Fibroblast of lung (primary cell): ENCODE data around the gene ZFR2. TPM values are rescaled to one million over a fixed set of nuclear protein-coding genes. Genes with fewer than 3 reads are reported as not detected.

Source experiments
- DNase-seq, 2 donors: peaks; one replicate each; pipeline versions ENCODE4 v3.0.0 to v3.0.0-alpha.2; 2010; ENCODE audit warnings: low read depth in 2 of 2
- H2AFZ ChIP-seq: 2 replicates; pipeline ENCODE4 v1.5.1; 2012; ENCODE audit warnings: low read length, control low read depth, inconsistent platforms
- H3K27ac ChIP-seq: 2 replicates; pipeline ENCODE4 v1.5.1; 2011; ENCODE audit warnings: low read length, control low read depth; ENCODE audit not compliant: insufficient read depth
- H3K27me3 ChIP-seq: 2 replicates; pipeline ENCODE4 v1.5.1; 2011; ENCODE audit warnings: mild to moderate bottlenecking, low read length; ENCODE audit not compliant: control insufficient read depth, insufficient read depth
- H3K36me3 ChIP-seq: 2 replicates; pipeline ENCODE4 v1.5.1; 2011; ENCODE audit warnings: low read length; ENCODE audit not compliant: control insufficient read depth, insufficient read depth
- H3K4me1 ChIP-seq: 2 replicates; pipeline ENCODE4 v1.5.1; 2011; ENCODE audit warnings: low read length; ENCODE audit not compliant: control insufficient read depth, insufficient read depth; ENCODE audit errors: extremely low read depth
- H3K4me2 ChIP-seq: 2 replicates; pipeline ENCODE4 v1.5.1; 2011; ENCODE audit warnings: low read length, control low read depth; ENCODE audit not compliant: insufficient read depth; ENCODE audit errors: extremely low read depth
- H3K4me3 ChIP-seq, 4 experiments: fragments of 200-600 bp in 1 of 4; sonication (generic) in 1 of 4; replicated peaks in 1 of 4; 2 replicates each; pipeline ENCODE4 v1.5.1; 2011 to 2016; ENCODE audit warnings: low read length in 4 of 4, low read depth in 3 of 4, mild to moderate bottlenecking in 3 of 4, control low read depth in 2 of 4, inconsistent platforms in 1 of 4, mixed read lengths in 1 of 4; ENCODE audit not compliant: insufficient read depth in 1 of 4; ENCODE audit errors: control extremely low read depth in 1 of 4
- H3K79me2 ChIP-seq: 2 replicates; pipeline ENCODE4 v1.5.1; 2012; ENCODE audit warnings: mild to moderate bottlenecking, low read length, inconsistent platforms; ENCODE audit not compliant: control insufficient read depth, insufficient read depth
- H3K9ac ChIP-seq: 2 replicates; pipeline ENCODE4 v1.5.1; 2011; ENCODE audit warnings: mild to moderate bottlenecking, low read length, control low read depth; ENCODE audit not compliant: insufficient read depth
- H3K9me3 ChIP-seq: 2 replicates; pipeline ENCODE4 v1.5.1; 2012; ENCODE audit warnings: low read depth, low read length; ENCODE audit not compliant: control insufficient read depth, insufficient read depth
- H4K20me1 ChIP-seq: 2 replicates; pipeline ENCODE4 v1.5.1; 2011; ENCODE audit warnings: low read length; ENCODE audit not compliant: control insufficient read depth, insufficient read depth; ENCODE audit errors: extremely low read depth
- CTCF ChIP-seq, 2 donors: IDR thresholded peaks in 1 of 2; conservative IDR thresholded peaks in 1 of 2; 1 replicate in 1 of 2; 2 replicates in 1 of 2; pipeline ENCODE4 v1.5.1; 2011 to 2012; ENCODE audit warnings: low read length in 2 of 2, control low read depth in 1 of 2, inconsistent platforms in 1 of 2, low read depth in 1 of 2, mild to moderate bottlenecking in 1 of 2
- EZH2 ChIP-seq: IDR thresholded peaks from 2 replicates; pipeline ENCODE4 v1.5.1; 2012; ENCODE audit warnings: low read length, control low read depth, mild to moderate bottlenecking; ENCODE audit errors: missing control alignments
- polyA plus RNA-seq, 2 donors: library from polyadenylated mRNA; depleted of rRNA in 1 of 2; stranded (reverse) in 1 of 2; unstranded in 1 of 2; fragments of >200 nt; gene quantifications; 2 replicates each; pipeline ENCODE4 v1.2.1, GENCODE V29; 2011 to 2012; ENCODE audit warnings: missing spikeins in 1 of 2
- total RNA-seq: library from RNA; depleted of rRNA; stranded (reverse); fragments of >200 nt; gene quantifications from 2 replicates; pipeline ENCODE4 v1.2.1, GENCODE V29; 2014

ZFR2 gene
- total and polyA plus RNA-seq, 2 donors (not counting 1 experiment from before 2014, with no cell fraction given) = not detected

GRCh38 chr19:3863648-3864047, 5.2 kb downstream of the ZFR2 start:
- no peak overlapping the region for H3K9ac ChIP-seq
- no peak overlapping the region for H3K27ac ChIP-seq
- no peaks in the 10 kb centered on the region for H3K79me2 ChIP-seq
- no peaks in the 10 kb centered on the region for H3K36me3 ChIP-seq
- H3K27me3 ChIP-seq = peaks cover 10% of the 10 kb centered on the region
- no peak overlapping the region for H2AFZ ChIP-seq
- no peaks in the 10 kb centered on the region for H4K20me1 ChIP-seq
- no peak overlapping the region for H3K4me2 ChIP-seq
- no peaks in the 10 kb centered on the region for H3K4me1 ChIP-seq
- no peak for DNase-seq
- TF ChIP-seq EZH2 (no peak), CTCF (conservative IDR thresholded peaks at IDR 0.05 in 1 of 2, IDR thresholded peaks at IDR 0.05 in 1 of 2; ENCODE audit: low read depth in 1 of 2, low read length in 2 of 2) (no peak)
- H3K9me3 ChIP-seq = no peaks in the 10 kb centered on the region
- no peak overlapping the region for H3K4me3 ChIP-seq

GRCh38 chr19:3862826-3863500, 5.9 kb downstream of the ZFR2 start:
- Histone ChIP-seq H3K79me2 (no peaks in the 10 kb centered on the region), H2AFZ (no peak overlapping the region), H4K20me1 (no peaks in the 10 kb centered on the region), H3K9me3 (no peaks in the 10 kb centered on the region), H3K36me3 (no peaks in the 10 kb centered on the region), H3K4me3 (no peak overlapping the region), H3K4me1 (no peaks in the 10 kb centered on the region), H3K27ac (no peak overlapping the region), H3K9ac (no peak overlapping the region), H3K4me2 (no peak overlapping the region), H3K27me3 (peaks cover 7% of the 10 kb centered on the region)
- no peak for DNase-seq
- TF ChIP-seq CTCF (conservative IDR thresholded peaks at IDR 0.05 in 1 of 2, IDR thresholded peaks at IDR 0.05 in 1 of 2; ENCODE audit: low read depth in 1 of 2, low read length in 2 of 2) (no peak), EZH2 (no peak)

GRCh38 chr19:3860499-3860898, 8.3 kb downstream of the ZFR2 start:
- Histone ChIP-seq H3K4me2 (no peak overlapping the region), H3K27ac (no peak overlapping the region), H3K4me3 (no peak overlapping the region), H2AFZ (no peak overlapping the region), H3K27me3 (no peaks in the 10 kb centered on the region), H3K4me1 (no peaks in the 10 kb centered on the region), H3K79me2 (no peaks in the 10 kb centered on the region), H4K20me1 (no peaks in the 10 kb centered on the region), H3K36me3 (no peaks in the 10 kb centered on the region), H3K9ac (no peak overlapping the region), H3K9me3 (no peaks in the 10 kb centered on the region)
- DNase-seq = no peak
- TF ChIP-seq EZH2 (no peak), CTCF (conservative IDR thresholded peaks at IDR 0.05 in 1 of 2, IDR thresholded peaks at IDR 0.05 in 1 of 2; ENCODE audit: low read depth in 1 of 2, low read length in 2 of 2) (no peak)
